Pons (tissue), 1 donor: ENCODE measurements around the gene GLTP.
"Not testable (repeated sequence)": the region's sequence is repeated elsewhere in the genome, so short reads cannot be mapped to it uniquely, and the experiment has no call there.

ENCODE experiments used
- DNase-seq: peaks from one replicate; pipeline ENCODE4 v3.0.0-alpha.2; 2016; ENCODE audit warnings: low spot score

The GLTP gene

DNA sequence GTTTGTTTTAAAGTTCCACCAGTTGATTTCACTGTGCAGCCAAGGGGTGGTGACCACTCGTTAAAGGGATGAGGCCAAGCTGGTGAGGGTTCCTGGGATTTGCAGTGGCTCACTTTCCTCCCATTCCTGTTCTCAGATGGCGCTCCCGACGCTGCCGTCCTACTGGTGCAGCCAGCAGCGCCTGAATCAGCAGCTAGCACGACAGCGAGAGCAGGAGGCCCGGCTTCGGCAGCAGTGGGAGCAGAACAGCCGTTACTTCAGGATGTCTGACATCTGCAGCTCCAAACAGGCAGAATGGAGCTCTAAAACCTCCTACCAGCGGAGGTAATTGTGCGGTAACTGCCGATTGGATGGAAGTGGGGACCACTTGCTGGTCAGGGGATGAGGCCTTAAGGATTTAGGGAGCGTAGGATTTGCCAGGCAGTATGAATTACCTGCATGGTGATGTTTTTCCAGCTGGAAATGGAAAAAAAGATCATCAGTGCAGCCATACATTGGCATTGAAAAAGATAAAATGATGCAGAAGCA lies 22.6 kb upstream of the GLTP start:
- no peak for DNase-seq

GRCh38 chr12:109900752-109901580 lies 20.6 kb upstream of the GLTP start:
- no peak for DNase-seq

DNA sequence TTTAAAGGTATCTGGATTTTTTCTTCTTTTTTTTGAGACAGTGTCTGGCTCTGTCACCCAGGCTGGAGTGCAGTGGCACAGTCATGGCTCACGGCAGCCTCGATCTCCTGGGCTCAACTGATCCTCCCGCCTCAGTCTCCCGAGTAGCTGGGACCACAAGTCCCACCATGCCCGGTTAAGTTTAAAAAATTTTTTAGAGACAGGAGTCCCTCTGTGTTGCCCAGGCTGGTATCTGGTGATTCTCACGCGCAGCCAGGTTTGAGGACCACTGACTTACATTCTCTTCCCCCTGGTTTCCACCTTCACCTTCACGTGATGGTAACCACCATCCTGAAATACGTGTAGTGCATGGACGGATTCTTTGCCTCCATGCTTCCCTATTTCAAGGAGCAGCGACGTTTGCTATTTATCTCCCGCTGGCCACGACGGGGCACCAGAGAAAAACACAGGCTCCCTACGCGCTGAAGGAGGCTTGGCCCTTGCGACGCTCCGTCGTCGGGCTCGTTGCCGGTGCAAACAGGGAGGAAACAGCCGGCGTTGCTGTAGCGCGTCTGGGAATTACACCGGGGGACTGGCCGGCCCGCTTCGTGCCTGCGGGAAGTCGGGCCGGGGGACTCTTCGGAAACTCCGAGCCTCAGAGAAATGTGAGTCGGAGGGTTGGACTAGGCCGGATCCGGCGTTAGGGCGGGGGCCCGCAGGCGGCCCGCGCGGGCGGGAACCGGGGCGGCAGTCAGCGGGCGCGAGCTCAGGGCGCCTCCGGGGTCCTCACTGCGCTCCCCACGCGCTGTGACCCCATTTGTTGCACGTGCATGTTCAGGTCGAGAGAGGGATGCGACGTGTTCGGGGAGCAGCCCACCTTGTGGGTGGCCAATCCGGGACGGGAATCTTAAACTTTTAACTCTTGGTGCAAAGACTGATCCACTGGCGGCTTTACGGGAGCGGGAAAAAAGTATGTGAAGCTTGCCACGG lies 19.7 kb upstream of the GLTP start, which contains the start of gene TCHP:
Gene TCHP (plus strand): TSS at position 492 of the 969 bp plus-strand sequence. CDS start 2,753 bp downstream, outside the sequence.
- DNase-seq, result peak; percentile 91

GRCh38 chr12:109899345-109899744 lies 19.0 kb upstream of the GLTP start:
- DNase-seq, result not testable (repeated sequence)

- no peak for DNase-seq
Measured at GRCh38 chr12:109897029-109897428, 16.7 kb upstream of the GLTP start.

DNA sequence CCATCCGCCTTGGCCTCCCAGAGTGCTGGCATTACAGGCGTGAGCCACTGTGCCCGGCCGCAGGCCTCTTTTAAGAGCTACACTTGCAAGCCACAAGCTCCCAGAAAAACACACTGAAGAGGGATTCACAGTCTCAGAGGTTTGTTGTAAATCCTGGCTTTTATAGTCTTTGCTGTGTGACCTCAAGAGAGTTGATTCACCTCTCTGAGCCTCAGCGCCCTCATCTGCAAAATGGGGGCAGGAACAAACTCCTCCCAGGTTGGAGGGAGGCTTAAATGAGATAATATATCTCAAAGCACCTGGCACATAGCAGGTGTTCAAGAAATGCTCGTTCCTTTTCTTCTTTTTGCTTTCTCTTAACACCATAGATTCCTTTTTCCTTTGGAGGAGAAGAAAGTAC lies 15.8 kb upstream of the GLTP start:
- DNase-seq, result no peak

DNA sequence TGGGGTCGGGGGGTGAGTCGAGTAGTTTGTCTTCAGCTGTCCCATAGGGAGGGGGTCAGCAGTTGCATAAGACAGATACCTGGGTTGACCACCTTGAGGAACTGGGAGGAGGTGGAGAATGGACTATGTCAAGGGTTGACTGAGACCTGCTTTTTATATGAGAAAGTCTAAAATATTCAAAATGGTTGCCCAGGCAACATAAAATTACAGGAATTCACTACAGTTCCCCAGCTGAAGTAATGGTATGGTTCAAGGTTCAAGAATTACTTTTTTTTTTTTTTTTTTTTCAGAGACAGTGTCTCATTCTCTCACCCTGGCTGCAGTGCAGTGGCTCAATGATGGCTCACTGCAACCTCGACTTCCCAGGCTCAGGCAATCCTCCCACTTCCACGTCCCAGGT lies 14.6 kb upstream of the GLTP start:
- no peak for DNase-seq

GRCh38 chr12:109893261-109893995 lies 13.1 kb upstream of the GLTP start:
- no peak for DNase-seq

GRCh38 chr12:109892748-109893147 lies 12.4 kb upstream of the GLTP start:
- DNase-seq, result no peak

DNA sequence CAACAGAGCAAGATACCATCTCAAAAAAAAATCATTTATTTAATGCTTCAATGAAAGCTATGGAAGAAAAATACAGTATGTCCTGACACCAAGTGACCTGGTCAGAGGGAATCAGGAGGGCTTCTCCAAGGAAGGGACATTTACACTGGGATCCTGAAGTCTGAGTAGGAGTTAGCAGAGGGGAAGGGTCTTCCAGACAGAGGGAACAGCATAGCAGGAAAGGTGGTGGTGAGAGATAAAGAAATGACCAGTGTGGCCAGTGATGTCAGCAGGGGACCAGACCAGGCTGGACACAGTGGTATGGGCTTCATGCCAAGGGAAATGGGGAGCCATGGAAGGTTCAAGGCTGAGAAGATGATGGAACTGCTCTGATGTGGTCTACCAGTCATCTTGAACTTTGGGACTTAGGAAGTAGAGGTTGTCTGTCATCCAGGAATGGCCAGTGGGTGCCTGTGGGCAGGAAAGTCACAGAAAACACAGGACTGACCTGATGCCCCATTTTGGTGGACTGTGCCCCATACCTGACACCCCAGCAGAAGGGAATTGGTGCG lies 11.9 kb upstream of the GLTP start:
- DNase-seq, result no peak

- not testable (repeated sequence) for DNase-seq
Measured at GRCh38 chr12:109891731-109892130, 11.4 kb upstream of the GLTP start.

GRCh38 chr12:109890620-109891170 lies 10.4 kb upstream of the GLTP start:
- no peak for DNase-seq

DNA sequence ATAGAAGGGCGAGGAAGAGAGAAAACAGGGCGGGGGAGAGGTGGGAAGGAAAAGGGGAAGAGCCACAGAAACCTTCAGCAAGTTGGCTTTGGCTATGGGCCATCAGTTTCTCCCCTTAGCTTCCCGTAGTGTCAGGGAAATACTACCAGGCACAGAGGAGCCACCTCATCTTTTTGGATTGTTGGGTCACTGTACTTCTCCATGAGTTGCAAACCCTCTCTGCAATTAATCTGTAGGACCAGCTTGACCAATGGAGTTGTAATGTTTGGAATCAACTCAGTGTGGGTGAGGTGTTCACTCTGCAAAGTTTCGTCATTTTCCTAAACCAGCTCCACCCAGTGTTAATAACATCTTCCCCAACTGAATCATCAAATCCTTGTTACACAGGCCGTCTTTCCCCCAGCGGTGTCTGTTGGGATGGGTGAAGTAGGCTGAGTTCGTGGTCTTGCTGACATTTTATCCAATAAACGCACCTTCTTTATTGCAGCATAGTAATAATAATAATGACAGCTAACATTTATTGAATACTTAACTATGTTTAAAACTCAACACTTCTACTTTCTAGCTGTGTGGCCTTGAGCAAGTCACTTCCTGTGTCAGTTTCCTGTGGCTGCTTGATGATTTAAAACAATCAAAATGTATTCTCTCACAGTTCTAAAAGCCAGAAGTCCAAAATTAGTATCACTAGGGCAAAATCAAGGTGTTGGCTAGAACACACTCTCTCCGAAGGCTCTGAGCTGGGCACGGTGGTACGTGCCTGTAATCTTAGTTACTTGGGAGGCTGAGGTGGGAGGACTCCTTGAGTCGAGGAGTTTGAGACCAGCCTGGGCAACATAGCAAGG lies 8.1 kb upstream of the GLTP start:
- no peak for DNase-seq

- no peak for DNase-seq
Measured at GRCh38 chr12:109885616-109886015, 5.3 kb upstream of the GLTP start.

DNA sequence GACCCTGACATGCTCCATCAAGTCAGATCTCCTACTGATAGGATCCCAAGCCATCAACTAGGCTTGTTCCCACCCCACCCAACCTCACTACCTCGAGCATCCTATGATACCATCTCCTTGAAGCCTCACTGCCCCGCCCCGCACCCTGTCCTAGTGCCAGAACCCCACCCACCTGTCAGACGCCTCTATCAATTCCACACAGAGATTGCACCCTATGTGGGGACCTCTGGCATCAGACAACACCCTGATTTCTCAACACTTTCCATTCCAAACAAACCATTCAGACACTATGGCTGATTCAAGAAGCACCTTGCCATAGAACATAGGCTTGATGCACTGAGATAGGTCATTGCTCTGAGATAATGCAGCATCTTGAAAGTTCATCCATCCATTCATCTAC lies 3.1 kb upstream of the GLTP start:
- no peak for DNase-seq

DNA sequence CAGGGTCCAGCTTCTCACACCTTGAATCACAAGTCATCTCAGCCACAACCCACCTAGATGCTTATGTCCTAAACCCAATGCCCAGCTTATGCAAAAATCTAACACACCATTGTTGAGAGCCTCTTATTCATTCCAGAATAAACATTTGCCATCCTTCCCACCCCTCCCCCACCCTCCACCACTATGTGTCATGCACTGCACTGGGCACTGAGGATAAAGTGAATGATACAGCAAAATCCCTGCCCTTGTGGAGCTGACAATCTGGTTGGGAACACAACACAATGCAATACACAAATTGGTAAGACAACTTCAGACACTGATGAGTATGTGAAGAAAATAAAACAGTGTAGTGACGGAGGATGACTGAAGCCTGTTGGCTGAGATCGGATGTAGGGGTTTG lies 1.4 kb upstream of the GLTP start:
- DNase-seq, result no peak

DNA sequence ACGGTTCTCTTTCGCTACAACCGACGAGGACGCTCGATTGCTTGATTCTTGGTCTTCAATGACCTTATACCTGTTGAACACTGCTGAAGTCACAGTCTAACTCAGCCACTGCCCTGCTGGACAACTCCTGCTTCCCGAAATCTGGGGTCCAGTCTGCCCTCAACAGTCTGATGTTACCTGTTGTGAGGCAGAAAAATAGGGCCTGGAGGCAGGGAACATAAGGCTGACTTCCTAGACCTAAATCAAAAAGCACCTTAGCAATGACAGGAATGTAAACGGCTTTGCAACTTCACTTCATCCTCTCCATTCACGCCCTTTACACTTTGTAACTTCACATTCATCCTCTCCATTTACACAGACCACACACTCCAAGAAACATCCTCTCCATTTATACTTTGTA lies 597 bp upstream of the GLTP start:
- no peak for DNase-seq

DNA sequence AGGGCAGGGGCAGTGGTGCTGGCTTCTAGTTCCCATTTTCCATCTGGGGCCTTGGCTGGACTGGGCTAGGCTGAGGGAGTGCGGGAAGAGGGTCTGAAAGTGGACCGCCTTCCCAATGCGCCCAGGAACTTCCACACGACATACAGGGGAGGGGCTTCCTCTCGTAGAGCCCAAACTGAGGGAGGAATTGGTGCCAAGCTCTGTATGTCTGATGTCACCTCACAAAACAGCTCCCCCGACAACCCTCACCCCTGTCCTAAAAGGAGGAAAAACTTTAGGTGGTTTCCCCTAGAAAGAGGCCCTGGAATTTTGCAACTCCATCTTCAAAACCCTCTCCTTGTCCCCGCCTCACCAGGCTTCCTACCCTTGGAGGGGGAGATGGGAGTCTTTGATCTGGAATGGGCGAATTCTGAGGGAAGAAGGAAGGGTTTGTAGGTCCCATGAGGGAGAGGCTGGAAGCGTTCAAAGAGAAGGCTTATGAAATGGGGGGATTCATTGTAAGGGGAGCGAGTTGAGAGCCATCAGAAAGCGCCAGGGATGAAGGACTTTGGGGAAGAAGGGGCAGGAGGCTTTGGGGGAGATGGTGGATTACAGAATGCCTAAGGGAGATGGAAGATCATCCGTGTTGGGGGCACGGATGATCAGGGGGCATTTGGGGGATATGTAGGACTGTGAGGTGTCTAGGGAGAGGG lies 844 bp downstream of the GLTP start:
- peak; percentile 72 for DNase-seq

- DNase-seq, result no peak
Measured at GRCh38 chr12:109878749-109879148, 1.6 kb downstream of the GLTP start.

DNA sequence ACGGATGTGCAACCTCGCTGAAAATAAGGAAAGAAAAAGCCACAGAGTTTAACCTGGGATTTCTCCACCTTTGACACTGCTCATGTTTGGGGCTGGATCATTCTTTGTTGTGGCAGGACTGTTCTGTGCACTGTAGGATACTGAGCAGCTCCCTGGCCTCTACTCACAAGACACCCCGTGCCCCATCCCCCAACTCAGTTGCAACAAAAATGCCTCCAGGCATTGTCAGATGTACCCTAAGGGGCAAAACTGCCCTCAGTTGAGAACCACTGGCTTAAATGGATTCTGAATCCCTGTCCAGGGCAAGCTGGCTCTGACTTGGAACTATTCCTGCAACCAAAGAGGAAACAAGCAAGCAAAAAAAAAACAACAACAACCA lies 2.1 kb downstream of the GLTP start:
- DNase-seq, result no peak
